Mucosa of descending colon (tissue), 3 donors: ENCODE results near the gene ITGAD. TPM values are rescaled to one million over a fixed set of nuclear protein-coding genes. Genes with fewer than 3 reads are reported as not detected.
A peak's percentile ranks its signal among the peaks of the same experiment; 100 is the strongest.

Experiments used
- ATAC-seq: fragments of 200-7000 bp; cut with Tn5 transposase; one replicate; pipeline ENCODE4 v1.9.1; 2020; ENCODE audit warnings: mild to moderate bottlenecking, moderate library complexity
- DNase-seq, 3 donors: peaks; one replicate each; pipeline ENCODE4 v3.0.0-alpha.2; 2020
- H3K36me3 ChIP-seq: fragments of 200-600 bp; one replicate; pipeline ENCODE4 v1.8.0; 2021; ENCODE audit warnings: low read depth, mild to moderate bottlenecking
- H3K4me1 ChIP-seq: fragments of 200-600 bp; one replicate; pipeline ENCODE4 v1.8.0; 2021; ENCODE audit warnings: low read depth, mild to moderate bottlenecking
- H3K4me3 ChIP-seq: fragments of 200-600 bp; one replicate; pipeline ENCODE4 v1.8.0; 2021; ENCODE audit warnings: mild to moderate bottlenecking
- H3K9me3 ChIP-seq: fragments of 200-600 bp; one replicate; pipeline ENCODE4 v1.8.0; 2021; ENCODE audit warnings: mild to moderate bottlenecking
- intact Hi-C, 2 donors: fragments of 100-400 bp; cut with DNase I in 1 of 2; cut with micrococcal nuclease in 1 of 2; formaldehyde crosslinking; loops; one replicate each; pipeline versions ENCODE4 v1.11.0 to v1.11.1; 2022; cut with DNase I, micrococcal nuclease
- total RNA-seq, 3 donors: library from RNA; stranded (reverse); fragmentation: NEBNext Ultra II Directional in 2 of 3; extraction: Animal tissue kit (Norgen Biotek cat#: 25700) in 2 of 3; gene quantifications; one replicate each; pipeline versions ENCODE4 v1.2.1 to v1.2.4, GENCODE V29; 2021 to 2023
- TF ChIP-seq, protein P1 (sequence below): fragments of 200-600 bp; IDR thresholded peaks from one replicate; pipeline ENCODE4 v1.8.0; 2022; ENCODE audit warnings: antibody characterized with exemption, mild to moderate bottlenecking
- donor health status: DM: no; HTN: no; CAD: no; lungs with moderate emphysema.
- donor health status: DM: no; HTN: no; CAD: no.
- donor health status: DM: no; HTN: yes; CAD: no.

Gene ITGAD
- total RNA-seq, 3 donors from 2014 or later = 0.41 TPM; not detected in 2

DNA sequence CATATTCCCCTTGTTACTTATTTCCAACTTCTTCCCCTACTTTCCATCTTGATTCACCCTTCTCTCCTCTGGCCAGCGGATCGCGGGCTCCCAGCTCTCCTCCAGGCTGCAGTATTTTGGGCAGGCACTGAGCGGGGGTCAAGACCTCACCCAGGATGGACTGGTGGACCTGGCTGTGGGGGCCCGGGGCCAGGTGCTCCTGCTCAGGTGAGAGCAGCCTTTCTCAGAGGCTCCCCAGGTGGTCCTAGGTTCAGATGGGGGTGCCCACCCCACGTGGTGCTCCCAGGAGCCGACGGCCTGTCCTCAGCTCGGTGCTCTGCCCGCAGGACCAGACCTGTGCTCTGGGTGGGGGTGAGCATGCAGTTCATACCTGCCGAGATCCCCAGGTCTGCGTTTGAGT lies 22.1 kb upstream of the ITGAD start:
- Histone ChIP-seq H3K4me1 (no peaks in the 10 kb centered on the region), H3K4me3 (no peak overlapping the region), H3K36me3 (no peaks in the 10 kb centered on the region), H3K9me3 (no peaks in the 10 kb centered on the region)
- no peak for ATAC-seq
- DNase-seq = no peak
- TF ChIP-seq, protein P1, sequence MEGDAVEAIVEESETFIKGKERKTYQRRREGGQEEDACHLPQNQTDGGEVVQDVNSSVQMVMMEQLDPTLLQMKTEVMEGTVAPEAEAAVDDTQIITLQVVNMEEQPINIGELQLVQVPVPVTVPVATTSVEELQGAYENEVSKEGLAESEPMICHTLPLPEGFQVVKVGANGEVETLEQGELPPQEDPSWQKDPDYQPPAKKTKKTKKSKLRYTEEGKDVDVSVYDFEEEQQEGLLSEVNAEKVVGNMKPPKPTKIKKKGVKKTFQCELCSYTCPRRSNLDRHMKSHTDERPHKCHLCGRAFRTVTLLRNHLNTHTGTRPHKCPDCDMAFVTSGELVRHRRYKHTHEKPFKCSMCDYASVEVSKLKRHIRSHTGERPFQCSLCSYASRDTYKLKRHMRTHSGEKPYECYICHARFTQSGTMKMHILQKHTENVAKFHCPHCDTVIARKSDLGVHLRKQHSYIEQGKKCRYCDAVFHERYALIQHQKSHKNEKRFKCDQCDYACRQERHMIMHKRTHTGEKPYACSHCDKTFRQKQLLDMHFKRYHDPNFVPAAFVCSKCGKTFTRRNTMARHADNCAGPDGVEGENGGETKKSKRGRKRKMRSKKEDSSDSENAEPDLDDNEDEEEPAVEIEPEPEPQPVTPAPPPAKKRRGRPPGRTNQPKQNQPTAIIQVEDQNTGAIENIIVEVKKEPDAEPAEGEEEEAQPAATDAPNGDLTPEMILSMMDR = no peak
- intact Hi-C loops = no loop called here

GRCh38 chr16:31371619-31372484 lies 21.3 kb upstream of the ITGAD start:
- TF ChIP-seq, protein P1 = no peak
- no peaks in the 10 kb centered on the region for H3K9me3 ChIP-seq
- H3K4me3 ChIP-seq = no peak overlapping the region
- no peaks in the 10 kb centered on the region for H3K4me1 ChIP-seq
- intact Hi-C loops = no loop called here
- ATAC-seq (no peak), DNase-seq (no peak)
- H3K36me3 ChIP-seq = no peaks in the 10 kb centered on the region

DNA sequence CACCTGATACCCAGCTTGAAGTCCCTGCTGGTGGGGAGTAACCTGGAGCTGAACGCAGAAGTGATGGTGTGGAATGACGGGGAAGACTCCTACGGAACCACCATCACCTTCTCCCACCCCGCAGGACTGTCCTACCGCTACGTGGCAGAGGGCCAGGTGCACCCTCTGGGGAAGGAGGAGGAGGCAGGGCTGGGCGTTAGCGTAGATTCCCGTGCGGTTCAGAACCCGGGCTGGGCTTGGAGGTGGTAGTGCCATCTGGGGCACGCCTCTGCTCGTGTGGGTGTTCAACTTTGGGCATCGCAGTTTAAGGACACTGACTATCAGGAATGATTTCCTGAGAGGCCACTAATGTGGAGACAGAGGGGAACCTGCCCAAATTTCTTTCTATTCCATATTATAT lies 19.9 kb upstream of the ITGAD start:
- Histone ChIP-seq H3K9me3 (no peaks in the 10 kb centered on the region), H3K36me3 (no peaks in the 10 kb centered on the region), H3K4me1 (no peaks in the 10 kb centered on the region), H3K4me3 (no peak overlapping the region)
- DNase-seq (no peak), ATAC-seq (no peak)
- intact Hi-C loops = no loop called here
- TF ChIP-seq, protein P1 = no peak

- intact Hi-C loops = no loop called here
- Histone ChIP-seq H3K36me3 (no peaks in the 10 kb centered on the region), H3K4me3 (no peak overlapping the region), H3K9me3 (no peaks in the 10 kb centered on the region), H3K4me1 (no peaks in the 10 kb centered on the region)
- DNase-seq (no peak), ATAC-seq (no peak)
- TF ChIP-seq, protein P1 = no peak
Observed at GRCh38 chr16:31375231-31375630, 17.9 kb upstream of the ITGAD start.

GRCh38 chr16:31376705-31377104 lies 16.4 kb upstream of the ITGAD start:
- intact Hi-C loops = no loop called here
- no peak overlapping the region for H3K4me3 ChIP-seq
- ATAC-seq (peak; percentile 60), DNase-seq (no peak)
- H3K4me1 ChIP-seq = no peaks in the 10 kb centered on the region
- TF ChIP-seq, protein P1 = no peak
- no peaks in the 10 kb centered on the region for H3K9me3 ChIP-seq
- H3K36me3 ChIP-seq = no peaks in the 10 kb centered on the region
